Endothelial cell of umbilical vein (primary cell): ENCODE results near the gene BCL11A. TPM values are rescaled to one million over a fixed set of nuclear protein-coding genes. Genes with fewer than 3 reads are reported as not detected.

Experiments
- BruUV-seq: library from RNA; stranded (reverse); fragments of 400-500 nt; replicated peaks from 2 replicates; lab custom pipeline; 2021; lab: Mats Ljungman, UMichigan
- CTCF ChIA-PET: fragments of 300-600, 350-600 bp; sonication (Branson Sonifier 250); formaldehyde crosslinking; loops from one replicate; lab custom pipeline; 2021; ENCODE audit warnings: antibody characterized with exemption, inconsistent platforms; lab: Charles Lee
- POLR2A ChIA-PET: fragments of 300-600, 350-600 bp; sonication (Branson Sonifier 250); formaldehyde crosslinking; loops from one replicate; lab custom pipeline; 2021; ENCODE audit warnings: antibody characterized with exemption, inconsistent platforms; lab: Charles Lee
- DNase-seq: peaks from one replicate; pipeline ENCODE4 v3.0.0-alpha.2; 2011; ENCODE audit warnings: low read depth, low spot score
- FAIRE-seq: peaks from 2 replicates; lab custom pipeline; 2011; peaks lifted over from hg19 to GRCh38; lab: Jason Lieb, UNC
- H2AFZ ChIP-seq: 2 replicates; pipeline ENCODE4 v1.6.0; 2012; ENCODE audit warnings: low read depth, low read length, control low read depth, inconsistent platforms
- H3K27ac ChIP-seq: 2 replicates; pipeline ENCODE4 v1.5.1; 2011; ENCODE audit warnings: low read depth, mild to moderate bottlenecking, control low read depth, low read length, moderate library complexity; ENCODE audit not compliant: insufficient read depth
- H3K27me3 ChIP-seq, 2 experiments: 2 replicates each; pipeline versions ENCODE4 v1.6.0 to v1.6.1; 2011; ENCODE audit warnings: low read length in 2 of 2, mixed read lengths in 1 of 2; ENCODE audit not compliant: control insufficient read depth in 2 of 2, insufficient read depth in 2 of 2
- H3K36me3 ChIP-seq, 2 experiments: 2 replicates in 1 of 2; 3 replicates in 1 of 2; pipeline ENCODE4 v1.5.1; 2011; ENCODE audit warnings: low read length in 2 of 2, mild to moderate bottlenecking in 1 of 2, moderate library complexity in 1 of 2; ENCODE audit not compliant: control insufficient read depth in 2 of 2, insufficient read depth in 2 of 2; ENCODE audit errors: extremely low read depth in 1 of 2
- H3K4me1 ChIP-seq: 3 replicates; pipeline ENCODE4 v1.5.1; 2011; ENCODE audit warnings: mild to moderate bottlenecking, low read length; ENCODE audit not compliant: control insufficient read depth, insufficient read depth; ENCODE audit errors: extremely low read depth
- H3K4me2 ChIP-seq: 2 replicates; pipeline ENCODE4 v1.6.1; 2011; ENCODE audit warnings: low read length, control low read depth, mixed read lengths; ENCODE audit not compliant: insufficient read depth
- H3K4me3 ChIP-seq, 3 experiments: fragments of 200-600 bp in 1 of 3; sonication (generic), shearing (Covaris generic) in 1 of 3; replicated peaks in 1 of 3; 2 replicates each; pipeline ENCODE4 v1.5.1; 2011 to 2016; ENCODE audit warnings: control low read depth in 3 of 3, low read length in 3 of 3, mild to moderate bottlenecking in 2 of 3, inconsistent platforms in 1 of 3, low read depth in 1 of 3, moderate library complexity in 1 of 3; ENCODE audit not compliant: insufficient read depth in 1 of 3
- H3K79me2 ChIP-seq: 2 replicates; pipeline ENCODE4 v1.6.0; 2012; ENCODE audit warnings: low read length, inconsistent platforms; ENCODE audit not compliant: control insufficient read depth, insufficient read depth
- H3K9ac ChIP-seq: replicated peaks from 2 replicates; pipeline ENCODE3; 2011; ENCODE audit warnings: low read length, control low read depth; ENCODE audit not compliant: insufficient read depth; ENCODE audit errors: extremely low read depth
- H3K9me1 ChIP-seq: replicated peaks from 3 replicates; pipeline ENCODE4 v1.6.0; 2011; ENCODE audit warnings: mild to moderate bottlenecking, low read length; ENCODE audit not compliant: control insufficient read depth, insufficient read depth; ENCODE audit errors: extremely low read depth
- H3K9me3 ChIP-seq: replicated peaks from 2 replicates; pipeline ENCODE4 v1.5.1; 2012; ENCODE audit warnings: low read length, inconsistent platforms; ENCODE audit not compliant: control insufficient read depth, insufficient read depth
- H4K20me1 ChIP-seq: replicated peaks from 2 replicates; pipeline ENCODE3; 2011; ENCODE audit warnings: mild to moderate bottlenecking, low read length; ENCODE audit not compliant: control insufficient read depth, insufficient read depth; ENCODE audit errors: extremely low read depth
- EZH2 ChIP-seq: IDR thresholded peaks from 2 replicates; pipeline ENCODE4 v1.6.1; 2012; ENCODE audit warnings: borderline replicate concordance, low read depth, mild to moderate bottlenecking, moderate library complexity, low read length, inconsistent platforms; ENCODE audit not compliant: severe bottlenecking
- FOS ChIP-seq: IDR thresholded peaks from 2 replicates; pipeline ENCODE4 v1.6.1; 2011; ENCODE audit warnings: mild to moderate bottlenecking, low read length, moderate library complexity, borderline replicate concordance; ENCODE audit not compliant: insufficient read depth
- GATA2 ChIP-seq: IDR thresholded peaks from 2 replicates; pipeline ENCODE4 v1.7.0; 2011; ENCODE audit warnings: low read depth, mild to moderate bottlenecking, moderate library complexity, mixed read lengths, low read length; ENCODE audit not compliant: insufficient read length, insufficient read depth
- JUN ChIP-seq: IDR thresholded peaks from 2 replicates; pipeline ENCODE4 v1.6.1; 2011; ENCODE audit warnings: borderline replicate concordance, low read depth; ENCODE audit not compliant: insufficient read length, insufficient read depth
- MYC ChIP-seq: IDR thresholded peaks from one replicate; pipeline ENCODE4 v1.6.1; 2011; ENCODE audit warnings: mild to moderate bottlenecking, low read depth, low read length
- POLR2A ChIP-seq: IDR thresholded peaks from 2 replicates; pipeline ENCODE4 v1.6.1; 2012; ENCODE audit warnings: low read depth, mild to moderate bottlenecking, control low read depth, low read length
- POLR2AphosphoS5 ChIP-seq: IDR thresholded peaks from 2 replicates; pipeline ENCODE4 v1.6.1; 2012; ENCODE audit warnings: low read depth, mild to moderate bottlenecking, control low read depth, low read length, moderate library complexity; ENCODE audit not compliant: insufficient read depth
- dilution Hi-C: fragments of 300-500 bp; cut with MboI; formaldehyde crosslinking; loops from one replicate; pipeline ENCODE4 v1.15.0; 2019; ENCODE audit warnings: low sequenced_read_pairs; ENCODE audit not compliant: extremely low pct_ligation_motif_present
- intact Hi-C: fragments of 100-400 bp; cut with micrococcal nuclease; formaldehyde crosslinking; loops from one replicate; pipeline ENCODE4 v1.10.0; 2022
- polyA plus RNA-seq, 4 experiments: library from polyadenylated mRNA; depleted of rRNA in 3 of 4; stranded (reverse) in 3 of 4; unstranded in 1 of 4; fragments of >200 nt; gene quantifications; 2 replicates each; pipeline versions ENCODE4 v1.2.1 to v1.2.3, GENCODE V29; 2011 to 2012; ENCODE audit warnings: missing spikeins in 1 of 4
- total RNA-seq: library from RNA; stranded (reverse); gene quantifications from 2 replicates; pipeline ENCODE4 v1.2.3, GENCODE V29; 2021
- TF ChIP-seq, protein P1 (sequence below), 2 donors: IDR thresholded peaks; 1 replicate in 1 of 2; 2 replicates in 1 of 2; pipeline ENCODE4 v1.5.1; 2011; ENCODE audit warnings: low read length in 2 of 2, mild to moderate bottlenecking in 2 of 2, moderate library complexity in 2 of 2, control low read depth in 1 of 2, inconsistent platforms in 1 of 2, low read depth in 1 of 2; ENCODE audit not compliant: insufficient read depth in 1 of 2; ENCODE audit errors: extremely low read depth in 1 of 2
- TF ChIP-seq, protein P2 (sequence below): IDR thresholded peaks from 2 replicates; pipeline ENCODE4 v1.6.1; 2011; ENCODE audit not compliant: insufficient read depth, insufficient read length

Gene BCL11A
- total and polyA plus RNA-seq, 2 donors (not counting 3 experiments of a cell fraction or from before 2014, with no cell fraction given), result 0.12 to 0.88 TPM

DNA sequence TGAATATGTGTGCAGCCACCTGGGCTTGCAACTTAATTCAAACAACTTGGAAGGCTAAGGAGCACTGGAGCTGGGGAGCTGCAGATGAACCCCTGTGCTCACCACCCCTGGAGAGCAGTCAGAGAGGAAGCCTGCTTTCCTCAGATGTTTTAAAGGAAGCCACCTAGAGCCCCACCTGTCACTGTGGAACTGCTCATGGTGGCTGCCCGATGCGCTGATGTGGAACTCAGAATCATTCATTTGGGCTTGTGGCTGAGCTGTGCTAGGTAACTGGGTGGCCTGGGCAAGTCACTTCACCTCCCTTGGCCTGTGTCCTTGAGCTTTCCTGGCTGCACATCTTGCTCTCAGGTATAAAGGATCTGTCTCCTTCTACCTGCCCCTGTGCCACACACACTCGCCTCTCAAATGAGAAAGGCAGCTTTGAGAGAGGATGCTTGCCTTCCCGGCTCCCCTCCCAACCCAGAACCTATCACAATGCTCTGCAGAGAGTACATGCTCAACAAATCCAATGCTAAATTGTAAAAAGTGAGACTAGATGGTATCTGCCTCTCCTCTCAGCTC is 41.3 kb downstream of the BCL11A start:
- Histone ChIP-seq H3K27me3 (no peaks in the 10 kb centered on the region), H3K9ac (no peak overlapping the region), H4K20me1 (no peaks in the 10 kb centered on the region), H3K4me3 (no peak overlapping the region), H3K9me3 (no peaks in the 10 kb centered on the region), H3K9me1 (no peaks in the 10 kb centered on the region), H2AFZ (no peak overlapping the region), H3K36me3 (no peaks in the 10 kb centered on the region), H3K79me2 (no peaks in the 10 kb centered on the region), H3K4me2 (no peak overlapping the region), H3K27ac (no peak overlapping the region), H3K4me1 (no peaks in the 10 kb centered on the region)
- no peak for DNase-seq
- CTCF ChIA-PET, result no interaction called here
- TF ChIP-seq MYC (no peak), EZH2 (no peak), POLR2A (no peak), GATA2 (no peak), FOS (no peak)
- TF ChIP-seq, protein P1, sequence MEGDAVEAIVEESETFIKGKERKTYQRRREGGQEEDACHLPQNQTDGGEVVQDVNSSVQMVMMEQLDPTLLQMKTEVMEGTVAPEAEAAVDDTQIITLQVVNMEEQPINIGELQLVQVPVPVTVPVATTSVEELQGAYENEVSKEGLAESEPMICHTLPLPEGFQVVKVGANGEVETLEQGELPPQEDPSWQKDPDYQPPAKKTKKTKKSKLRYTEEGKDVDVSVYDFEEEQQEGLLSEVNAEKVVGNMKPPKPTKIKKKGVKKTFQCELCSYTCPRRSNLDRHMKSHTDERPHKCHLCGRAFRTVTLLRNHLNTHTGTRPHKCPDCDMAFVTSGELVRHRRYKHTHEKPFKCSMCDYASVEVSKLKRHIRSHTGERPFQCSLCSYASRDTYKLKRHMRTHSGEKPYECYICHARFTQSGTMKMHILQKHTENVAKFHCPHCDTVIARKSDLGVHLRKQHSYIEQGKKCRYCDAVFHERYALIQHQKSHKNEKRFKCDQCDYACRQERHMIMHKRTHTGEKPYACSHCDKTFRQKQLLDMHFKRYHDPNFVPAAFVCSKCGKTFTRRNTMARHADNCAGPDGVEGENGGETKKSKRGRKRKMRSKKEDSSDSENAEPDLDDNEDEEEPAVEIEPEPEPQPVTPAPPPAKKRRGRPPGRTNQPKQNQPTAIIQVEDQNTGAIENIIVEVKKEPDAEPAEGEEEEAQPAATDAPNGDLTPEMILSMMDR (IDR thresholded peaks at IDR 0.05; ENCODE audit: extremely low read depth in 1 of 2, insufficient read depth in 1 of 2, low read depth in 1 of 2, low read length in 2 of 2), result no peak
- intact Hi-C loops, result no loop called here
- no TSS peak for BruUV-seq
- no peak for FAIRE-seq
- POLR2A ChIA-PET, result no interaction called here
- dilution Hi-C loops, result no loop called here

DNA sequence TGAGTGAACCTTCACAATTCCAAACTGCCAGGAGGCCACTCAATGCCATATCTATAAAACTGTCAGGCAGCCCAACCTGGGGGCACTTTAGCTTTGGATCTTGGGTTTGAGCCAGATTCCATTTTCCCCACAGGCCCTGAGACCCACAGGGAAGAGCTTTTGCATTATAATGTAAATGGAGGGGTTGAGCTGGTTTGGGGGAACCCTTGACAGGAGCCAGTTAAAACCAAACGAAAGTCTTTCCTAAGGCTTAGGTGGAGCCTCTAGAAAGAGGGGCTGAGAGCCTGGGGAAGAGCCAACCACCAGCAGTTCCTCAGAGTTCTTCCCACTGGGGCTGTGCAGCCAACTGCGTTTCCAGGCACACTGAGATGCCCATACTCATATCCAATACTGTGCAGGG is 42.7 kb downstream of the BCL11A start:
- Histone ChIP-seq H3K4me1 (no peaks in the 10 kb centered on the region), H2AFZ (no peak overlapping the region), H4K20me1 (no peaks in the 10 kb centered on the region), H3K9me1 (no peaks in the 10 kb centered on the region), H3K4me2 (no peak overlapping the region), H3K79me2 (no peaks in the 10 kb centered on the region), H3K4me3 (no peak overlapping the region), H3K27me3 (no peaks in the 10 kb centered on the region), H3K9me3 (no peaks in the 10 kb centered on the region), H3K9ac (no peak overlapping the region), H3K36me3 (no peaks in the 10 kb centered on the region), H3K27ac (no peak overlapping the region)
- POLR2A ChIA-PET, result no interaction called here
- FAIRE-seq, result no peak
- no peak for TF ChIP-seq MYC
- TF ChIP-seq, protein P2, sequence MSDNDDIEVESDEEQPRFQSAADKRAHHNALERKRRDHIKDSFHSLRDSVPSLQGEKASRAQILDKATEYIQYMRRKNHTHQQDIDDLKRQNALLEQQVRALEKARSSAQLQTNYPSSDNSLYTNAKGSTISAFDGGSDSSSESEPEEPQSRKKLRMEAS, result no peak
- TF ChIP-seq POLR2A, result no peak
- TF ChIP-seq FOS, result no peak
- TF ChIP-seq, protein P1 (IDR thresholded peaks at IDR 0.05; ENCODE audit: extremely low read depth in 1 of 2, insufficient read depth in 1 of 2, low read depth in 1 of 2, low read length in 2 of 2), result no peak
- TF ChIP-seq EZH2, result no peak
- no peak for TF ChIP-seq GATA2
- TF ChIP-seq JUN, result no peak
- TF ChIP-seq POLR2AphosphoS5, result no peak
- intact Hi-C loops, result no loop called here
- BruUV-seq, result no TSS peak
- dilution Hi-C loops, result no loop called here
- DNase-seq, result no peak
- CTCF ChIA-PET, result no interaction called here
